Bronchial epithelial cell (primary cell): ENCODE measurements around the gene REV3L. TPM values are rescaled to one million over a fixed set of nuclear protein-coding genes. Genes with fewer than 3 reads are reported as not detected.
A peak's percentile ranks its signal among the peaks of the same experiment; 100 is the strongest.

Experiments
- DNase-seq: peaks from one replicate; pipeline ENCODE4 v3.0.0-alpha.2; 2010; ENCODE audit warnings: low read depth
- FAIRE-seq: peaks from 2 replicates; lab custom pipeline; 2011; peaks lifted over from hg19 to GRCh38; lab: Jason Lieb, UNC
- H3K27me3 ChIP-seq: 2 replicates; pipeline ENCODE4 v1.5.1; 2011; ENCODE audit warnings: low read length; ENCODE audit not compliant: control insufficient read depth, insufficient read depth
- H3K36me3 ChIP-seq: 2 replicates; pipeline ENCODE4 v1.5.1; 2011; ENCODE audit warnings: low read length; ENCODE audit not compliant: control insufficient read depth, insufficient read depth
- H3K4me3 ChIP-seq: 2 replicates; pipeline ENCODE4 v1.5.1; 2011; ENCODE audit warnings: mild to moderate bottlenecking, low read depth, low read length, control low read depth
- total RNA-seq: library from RNA; depleted of rRNA; stranded (reverse); fragments of >200 nt; gene quantifications from 2 replicates; pipeline ENCODE4 v1.2.1, GENCODE V29; 2014
- TF ChIP-seq, protein P1 (sequence below): IDR thresholded peaks from 2 replicates; pipeline ENCODE4 v1.5.1; 2011; ENCODE audit warnings: mild to moderate bottlenecking, moderate library complexity, low read length, control low read depth, inconsistent platforms; ENCODE audit not compliant: insufficient read depth, severe bottlenecking

Gene REV3L
- total RNA-seq, 1 donor from 2014 or later = 8.4 TPM

DNA sequence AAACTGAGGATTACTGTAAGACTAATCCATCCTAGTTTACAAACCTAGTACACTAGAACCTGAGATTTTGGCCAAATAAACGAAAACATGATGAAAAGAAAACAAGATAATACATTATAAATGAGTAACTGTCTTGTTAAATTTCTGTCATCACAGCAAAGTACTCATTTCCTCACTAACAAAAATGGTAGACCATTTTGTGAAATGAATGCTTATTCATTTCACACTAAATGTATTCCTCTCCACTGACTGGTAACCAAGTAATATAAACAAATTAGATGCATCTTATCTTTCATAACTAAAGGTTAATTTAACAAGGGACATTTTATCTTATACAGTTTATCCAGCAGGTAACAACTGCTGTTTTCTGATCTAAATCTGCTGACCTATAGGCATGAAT, 143.7 kb downstream of the REV3L start:
- FAIRE-seq (no peak), DNase-seq (no peak)
- TF ChIP-seq, protein P1, sequence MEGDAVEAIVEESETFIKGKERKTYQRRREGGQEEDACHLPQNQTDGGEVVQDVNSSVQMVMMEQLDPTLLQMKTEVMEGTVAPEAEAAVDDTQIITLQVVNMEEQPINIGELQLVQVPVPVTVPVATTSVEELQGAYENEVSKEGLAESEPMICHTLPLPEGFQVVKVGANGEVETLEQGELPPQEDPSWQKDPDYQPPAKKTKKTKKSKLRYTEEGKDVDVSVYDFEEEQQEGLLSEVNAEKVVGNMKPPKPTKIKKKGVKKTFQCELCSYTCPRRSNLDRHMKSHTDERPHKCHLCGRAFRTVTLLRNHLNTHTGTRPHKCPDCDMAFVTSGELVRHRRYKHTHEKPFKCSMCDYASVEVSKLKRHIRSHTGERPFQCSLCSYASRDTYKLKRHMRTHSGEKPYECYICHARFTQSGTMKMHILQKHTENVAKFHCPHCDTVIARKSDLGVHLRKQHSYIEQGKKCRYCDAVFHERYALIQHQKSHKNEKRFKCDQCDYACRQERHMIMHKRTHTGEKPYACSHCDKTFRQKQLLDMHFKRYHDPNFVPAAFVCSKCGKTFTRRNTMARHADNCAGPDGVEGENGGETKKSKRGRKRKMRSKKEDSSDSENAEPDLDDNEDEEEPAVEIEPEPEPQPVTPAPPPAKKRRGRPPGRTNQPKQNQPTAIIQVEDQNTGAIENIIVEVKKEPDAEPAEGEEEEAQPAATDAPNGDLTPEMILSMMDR = no peak

DNA sequence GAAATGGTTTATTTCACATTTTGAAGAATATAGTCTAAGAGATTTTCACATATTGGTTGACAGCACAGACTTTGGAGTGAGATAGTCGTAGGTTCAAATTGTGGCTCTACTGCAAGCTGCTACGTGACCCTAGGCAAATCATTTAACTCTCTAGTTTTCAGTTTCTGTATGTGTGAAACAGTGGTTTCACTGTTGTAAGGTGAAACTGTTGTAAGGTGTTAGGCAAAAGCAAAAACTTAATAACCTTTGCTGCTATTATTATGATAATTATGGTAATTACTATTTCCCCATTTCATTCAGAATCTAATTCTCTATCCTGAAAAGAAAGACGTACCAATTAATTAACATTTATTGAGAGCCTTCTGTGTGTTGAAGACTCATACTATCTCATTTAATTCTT, 144.2 kb downstream of the REV3L start:
- TF ChIP-seq, protein P1 = no peak
- Histone ChIP-seq H3K4me3 (no peak overlapping the region), H3K36me3 (no peaks in the 10 kb centered on the region), H3K27me3 (no peaks in the 10 kb centered on the region)
- DNase-seq (no peak), FAIRE-seq (no peak)

More for the DNA sequence above, 143.7 kb downstream of the REV3L start:
- no peaks in the 10 kb centered on the region for H3K27me3 ChIP-seq
- H3K4me3 ChIP-seq = no peak overlapping the region
- no peaks in the 10 kb centered on the region for H3K36me3 ChIP-seq

DNA sequence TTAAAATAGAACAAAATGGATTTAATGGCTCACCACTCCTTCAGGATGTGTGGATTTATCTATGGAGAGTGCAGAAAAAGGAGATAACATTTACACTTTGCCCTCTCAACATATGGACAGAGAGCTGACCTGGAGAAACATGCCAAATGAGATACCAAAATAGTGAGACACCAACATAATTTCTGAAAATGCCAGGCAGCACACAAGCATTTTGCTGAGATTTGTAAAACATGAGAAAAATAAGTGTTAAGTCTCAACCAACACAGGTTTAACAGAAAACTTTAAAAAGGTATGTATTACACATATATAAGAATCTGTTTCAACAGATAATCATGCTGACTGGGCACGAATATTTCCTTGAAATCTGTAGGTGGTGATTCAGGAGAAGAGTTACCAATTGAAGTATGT, 145.2 kb downstream of the REV3L start:
- no peaks in the 10 kb centered on the region for H3K36me3 ChIP-seq
- no peak for FAIRE-seq
- no peaks in the 10 kb centered on the region for H3K27me3 ChIP-seq
- DNase-seq = no peak
- TF ChIP-seq, protein P1 = no peak
- H3K4me3 ChIP-seq = no peak overlapping the region

DNA sequence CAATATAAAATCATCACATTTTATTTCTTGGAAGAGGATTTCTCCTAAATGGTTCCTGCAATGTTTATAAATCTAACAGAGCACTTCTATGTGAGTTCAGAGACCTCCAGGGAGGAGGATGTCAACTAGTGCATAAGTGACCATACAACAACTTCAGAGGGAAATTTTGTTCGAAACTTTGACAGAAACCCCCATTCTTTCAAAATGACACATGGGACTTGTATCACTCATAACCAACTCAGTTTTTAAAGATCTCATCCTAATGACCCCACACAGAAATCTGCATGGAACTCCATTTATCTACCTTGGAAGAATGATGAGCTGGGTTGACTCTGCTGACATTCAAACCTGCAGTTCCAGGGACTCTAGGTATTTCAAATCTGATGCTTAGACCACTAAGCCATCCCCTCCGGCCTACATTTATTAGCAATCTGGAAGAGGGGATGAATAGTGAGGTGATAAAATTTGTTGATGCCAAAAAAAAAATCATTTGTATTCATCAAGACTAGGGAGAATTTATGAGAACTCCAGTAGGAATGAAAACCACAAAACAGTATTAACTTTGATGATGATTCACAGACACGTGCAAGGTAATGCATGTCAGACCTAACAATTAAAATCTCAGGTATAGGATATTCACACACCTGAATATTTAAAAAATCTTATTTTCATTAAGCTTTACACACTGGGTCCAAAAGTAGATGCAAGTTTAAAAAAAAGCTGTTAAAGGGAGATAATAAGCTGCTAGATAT, 153.0 kb downstream of the REV3L start:
- FAIRE-seq = no peak
- TF ChIP-seq, protein P1 = no peak
- no peak overlapping the region for H3K4me3 ChIP-seq
- peak; percentile 55 for DNase-seq
- H3K27me3 ChIP-seq = no peaks in the 10 kb centered on the region
- H3K36me3 ChIP-seq = peaks cover 4% of the 10 kb centered on the region

DNA sequence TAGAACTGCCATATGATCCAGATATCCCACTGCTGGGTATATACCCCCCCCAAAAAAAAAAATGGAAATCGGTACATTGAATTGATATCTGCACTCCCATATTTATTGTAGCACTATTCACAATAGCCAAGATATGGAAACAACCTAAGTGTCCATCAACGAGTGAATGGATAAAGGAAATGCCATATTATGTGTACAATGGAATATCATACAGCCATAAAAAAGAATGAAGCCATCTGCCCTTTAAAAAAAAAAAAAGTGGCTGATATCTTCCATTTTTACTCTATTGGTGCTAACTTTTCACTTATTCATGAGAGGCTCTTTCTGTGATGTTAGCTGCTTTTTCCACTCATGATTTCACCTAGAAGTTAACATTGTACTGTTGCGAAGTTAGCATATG, 156.5 kb downstream of the REV3L start:
- FAIRE-seq (no peak), DNase-seq (no peak)
- Histone ChIP-seq H3K4me3 (no peak overlapping the region), H3K27me3 (no peaks in the 10 kb centered on the region), H3K36me3 (peaks cover 4% of the 10 kb centered on the region)
- TF ChIP-seq, protein P1 = no peak
